Testis (tissue), 3 donors: ENCODE measurements around the gene CPNE9. TPM values are rescaled to one million over a fixed set of nuclear protein-coding genes. Genes with fewer than 3 reads are reported as not detected.

Source experiments
- DNase-seq: peaks from one replicate; pipeline ENCODE4 v3.0.0-alpha.2; 2019
- H3K27ac ChIP-seq, 2 donors: fragments of 200-600 bp; sonication (generic); one replicate each; pipeline ENCODE4 v1.5.1; 2019
- H3K27me3 ChIP-seq: fragments of 200-600 bp; sonication (generic); one replicate; pipeline ENCODE4 v1.5.1; 2019
- H3K36me3 ChIP-seq: fragments of 200-600 bp; sonication (generic); one replicate; pipeline ENCODE4 v1.5.1; 2017; ENCODE audit warnings: low read depth; ENCODE audit errors: missing control alignments
- H3K4me1 ChIP-seq: fragments of 200-600 bp; sonication (generic); one replicate; pipeline ENCODE4 v1.5.1; 2019
- H3K4me3 ChIP-seq, 2 donors: fragments of 200-600 bp; sonication (generic); one replicate each; pipeline ENCODE4 v1.5.1; 2017 to 2019
- H3K9me3 ChIP-seq: fragments of 200-600 bp; sonication (generic); one replicate; pipeline ENCODE4 v1.5.1; 2017
- POLR2A ChIP-seq: fragments of 450-650 bp; IDR thresholded peaks from one replicate; pipeline ENCODE4 v1.6.1; 2017; ENCODE audit warnings: antibody characterized with exemption, mild to moderate bottlenecking, moderate library complexity
- WGBS, 2 donors: methylation state at CpG; one replicate each; pipeline ENCODE4 v1.1.5; 2018; 5-methylcytosine and 5-hydroxymethylcytosine counted together
- intact Hi-C: fragments of 100-400 bp; cut with DNase I; formaldehyde crosslinking; loops from one replicate; pipeline ENCODE4 v1.15.1; 2023; ENCODE audit warnings: low total_unique reads
- polyA plus RNA-seq: library from polyadenylated mRNA; stranded (reverse); fragments of 350-450 nt; fragmentation: Illumina TruSeq; extraction: RNeasy Lipid Tissue Mini Kit (QIAGEN cat#74804); gene quantifications from one replicate; pipeline ENCODE4 v1.2.3, GENCODE V29; 2014; ENCODE audit warnings: low read depth, low replicate concordance; ENCODE audit not compliant: insufficient read depth
- total RNA-seq, 2 donors: library from RNA; depleted of rRNA; stranded (reverse); fragments of >200 nt; gene quantifications; one replicate each; pipeline ENCODE4 v1.2.3, GENCODE V29; 2016
- TF ChIP-seq, protein P1 (sequence below), 3 experiments: fragments of 450-650 bp in 2 of 3; fragments of 200-600 bp in 1 of 3; sonication (generic) in 1 of 3; IDR thresholded peaks; one replicate each; pipeline ENCODE4 v1.5.1; 2016 to 2019; ENCODE audit warnings: antibody characterized with exemption in 3 of 3, mild to moderate bottlenecking in 2 of 3, moderate library complexity in 1 of 3

Gene CPNE9
- total and polyA plus RNA-seq, 3 donors from 2014 or later, result 0.31 to 1.4 (median 1.3) TPM

GRCh38 chr3:9731206-9732079 lies 27.8 kb downstream of the CPNE9 start, which contains the start of gene BRPF1:
BRPF1 (plus strand) TSS chr3:9731735; CDS start chr3:9734141, 2,406 bp downstream.
- TF ChIP-seq POLR2A, result peak; percentile 3
- TF ChIP-seq, protein P1, sequence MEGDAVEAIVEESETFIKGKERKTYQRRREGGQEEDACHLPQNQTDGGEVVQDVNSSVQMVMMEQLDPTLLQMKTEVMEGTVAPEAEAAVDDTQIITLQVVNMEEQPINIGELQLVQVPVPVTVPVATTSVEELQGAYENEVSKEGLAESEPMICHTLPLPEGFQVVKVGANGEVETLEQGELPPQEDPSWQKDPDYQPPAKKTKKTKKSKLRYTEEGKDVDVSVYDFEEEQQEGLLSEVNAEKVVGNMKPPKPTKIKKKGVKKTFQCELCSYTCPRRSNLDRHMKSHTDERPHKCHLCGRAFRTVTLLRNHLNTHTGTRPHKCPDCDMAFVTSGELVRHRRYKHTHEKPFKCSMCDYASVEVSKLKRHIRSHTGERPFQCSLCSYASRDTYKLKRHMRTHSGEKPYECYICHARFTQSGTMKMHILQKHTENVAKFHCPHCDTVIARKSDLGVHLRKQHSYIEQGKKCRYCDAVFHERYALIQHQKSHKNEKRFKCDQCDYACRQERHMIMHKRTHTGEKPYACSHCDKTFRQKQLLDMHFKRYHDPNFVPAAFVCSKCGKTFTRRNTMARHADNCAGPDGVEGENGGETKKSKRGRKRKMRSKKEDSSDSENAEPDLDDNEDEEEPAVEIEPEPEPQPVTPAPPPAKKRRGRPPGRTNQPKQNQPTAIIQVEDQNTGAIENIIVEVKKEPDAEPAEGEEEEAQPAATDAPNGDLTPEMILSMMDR (IDR thresholded peaks at IDR 0.05), result peak in 1 of 3 experiments; percentile 28
- no peaks in the 10 kb centered on the region for H3K36me3 ChIP-seq
- H3K4me3 ChIP-seq, result peak within 1 kb of the TSS; percentile 85 to 91
- no peaks in the 10 kb centered on the region for H3K27me3 ChIP-seq
- intact Hi-C loops, result no loop called here
- no peaks in the 10 kb centered on the region for H3K9me3 ChIP-seq
- H3K27ac ChIP-seq, result peak within 1 kb of the TSS; percentile 94 to 97
- H3K4me1 ChIP-seq, result peaks cover 14% of the 10 kb centered on the region
- 1% methylated on average over 13 to 70 of the region's 88 CpGs for WGBS, 2 donors
- peak; percentile 100 for DNase-seq

DNA sequence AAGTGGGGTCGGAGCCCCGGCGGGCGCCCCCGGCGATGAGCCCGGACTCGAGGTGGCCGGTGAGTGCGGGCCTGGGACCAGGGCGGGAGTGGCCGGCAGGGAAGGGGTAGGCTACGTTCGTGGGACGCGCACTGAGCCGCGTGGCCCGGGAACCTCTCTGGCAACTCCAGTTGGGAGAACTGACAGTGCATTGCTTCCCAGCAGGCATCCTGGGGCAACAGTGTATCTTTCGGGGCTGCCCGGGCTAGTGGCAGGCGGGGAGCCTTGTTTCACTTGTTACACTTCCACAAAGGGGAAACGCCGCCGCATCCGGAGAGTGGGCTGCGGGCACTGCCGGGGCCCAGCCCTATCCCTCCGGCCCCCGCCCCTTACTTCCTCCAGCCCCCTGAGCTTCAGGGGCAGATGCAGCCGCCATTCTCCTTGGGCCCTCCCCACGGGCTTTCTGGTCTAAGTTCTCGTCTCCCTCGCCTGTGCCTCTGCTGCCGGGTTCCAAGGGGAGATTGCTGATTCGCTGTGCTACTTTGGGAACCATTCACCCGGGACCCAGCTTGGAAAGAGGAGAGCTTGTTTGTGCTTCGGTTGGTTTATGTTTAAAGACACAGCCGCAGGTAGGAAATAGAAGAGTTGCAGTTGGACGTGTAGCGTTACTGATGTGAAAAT lies 28.6 kb downstream of the CPNE9 start:
- TF ChIP-seq, protein P1 (IDR thresholded peaks at IDR 0.05), result no peak
- TF ChIP-seq POLR2A, result no peak
- WGBS, 2 donors, result 1 to 2% methylated on average over 14 to 17 of the region's 41 CpGs
- peak overlapping the region; percentile 85 to 91 for H3K4me3 ChIP-seq
- H3K9me3 ChIP-seq, result no peaks in the 10 kb centered on the region
- H3K4me1 ChIP-seq, result peaks cover 19% of the 10 kb centered on the region
- intact Hi-C loops, result no loop called here
- H3K36me3 ChIP-seq, result no peaks in the 10 kb centered on the region
- peak; percentile 65 for DNase-seq
- H3K27me3 ChIP-seq, result no peaks in the 10 kb centered on the region
- H3K27ac ChIP-seq, result peak overlapping the region; percentile 94 to 97

DNA sequence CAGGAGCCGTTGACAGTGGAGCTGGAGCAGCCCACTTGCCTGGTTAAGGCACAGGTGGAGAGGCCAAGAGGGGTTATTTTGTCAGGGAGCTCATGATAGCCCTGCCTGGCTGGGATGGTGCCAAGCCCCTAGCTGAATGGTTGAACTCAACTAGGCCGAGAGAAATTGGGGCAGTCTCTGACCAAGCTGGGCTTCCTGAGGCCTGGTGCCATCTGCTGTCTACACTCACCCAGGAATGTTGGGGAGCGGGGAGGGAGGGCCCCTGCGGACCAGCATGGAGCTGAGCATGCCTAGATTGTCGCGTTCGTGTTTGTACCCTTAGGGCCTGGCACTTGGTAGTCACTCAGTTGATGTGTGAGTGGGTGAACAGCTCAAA lies 29.1 kb downstream of the CPNE9 start:
- DNase-seq, result no peak
- peaks cover 19% of the 10 kb centered on the region for H3K4me1 ChIP-seq
- peak overlapping the region; percentile 85 to 91 for H3K4me3 ChIP-seq
- peak overlapping the region in 1 of 2 donors; percentile 94 for H3K27ac ChIP-seq
- 0 to 23% methylated on average over 2 to 7 of the region's 7 CpGs for WGBS, 2 donors
- no peaks in the 10 kb centered on the region for H3K9me3 ChIP-seq
- intact Hi-C loops, result no loop called here
- TF ChIP-seq POLR2A, result no peak
- TF ChIP-seq, protein P1 (IDR thresholded peaks at IDR 0.05), result no peak
- H3K27me3 ChIP-seq, result no peaks in the 10 kb centered on the region
- no peaks in the 10 kb centered on the region for H3K36me3 ChIP-seq

GRCh38 chr3:9736831-9737230 lies 33.2 kb downstream of the CPNE9 start:
- no peaks in the 10 kb centered on the region for H3K9me3 ChIP-seq
- no peak overlapping the region for H3K4me3 ChIP-seq
- H3K36me3 ChIP-seq, result no peaks in the 10 kb centered on the region
- intact Hi-C loops, result no loop called here
- H3K27ac ChIP-seq, result no peak overlapping the region
- whole genome bisulfite sequencing, 2 donors, result 59 to 61% methylated on average over 2 of the region's 2 CpGs
- H3K27me3 ChIP-seq, result no peaks in the 10 kb centered on the region
- TF ChIP-seq, protein P1 (IDR thresholded peaks at IDR 0.05), result no peak
- TF ChIP-seq POLR2A, result no peak
- peaks cover 19% of the 10 kb centered on the region for H3K4me1 ChIP-seq
- DNase-seq, result peak; percentile 31
